Breast epithelium (tissue), 3 donors: ENCODE data around the gene ENDOV.

Experiments
- POLR2A ChIP-seq: fragments of 450-650 bp; IDR thresholded peaks from one replicate; pipeline ENCODE4 v1.6.1; 2016; ENCODE audit warnings: antibody characterized with exemption, mild to moderate bottlenecking, moderate library complexity
- POLR2AphosphoS5 ChIP-seq, 3 donors: sonication (generic); formaldehyde crosslinking; IDR thresholded peaks; one replicate each; pipeline ENCODE4 v1.6.1; 2017; ENCODE audit warnings: antibody characterized with exemption in 3 of 3
- TF ChIP-seq, protein P1 (sequence below), 3 donors: fragments of 450-650 bp; IDR thresholded peaks; one replicate each; pipeline ENCODE4 v1.5.1; 2016 to 2017; ENCODE audit warnings: antibody characterized with exemption in 3 of 3, mild to moderate bottlenecking in 3 of 3, moderate library complexity in 3 of 3

DNA sequence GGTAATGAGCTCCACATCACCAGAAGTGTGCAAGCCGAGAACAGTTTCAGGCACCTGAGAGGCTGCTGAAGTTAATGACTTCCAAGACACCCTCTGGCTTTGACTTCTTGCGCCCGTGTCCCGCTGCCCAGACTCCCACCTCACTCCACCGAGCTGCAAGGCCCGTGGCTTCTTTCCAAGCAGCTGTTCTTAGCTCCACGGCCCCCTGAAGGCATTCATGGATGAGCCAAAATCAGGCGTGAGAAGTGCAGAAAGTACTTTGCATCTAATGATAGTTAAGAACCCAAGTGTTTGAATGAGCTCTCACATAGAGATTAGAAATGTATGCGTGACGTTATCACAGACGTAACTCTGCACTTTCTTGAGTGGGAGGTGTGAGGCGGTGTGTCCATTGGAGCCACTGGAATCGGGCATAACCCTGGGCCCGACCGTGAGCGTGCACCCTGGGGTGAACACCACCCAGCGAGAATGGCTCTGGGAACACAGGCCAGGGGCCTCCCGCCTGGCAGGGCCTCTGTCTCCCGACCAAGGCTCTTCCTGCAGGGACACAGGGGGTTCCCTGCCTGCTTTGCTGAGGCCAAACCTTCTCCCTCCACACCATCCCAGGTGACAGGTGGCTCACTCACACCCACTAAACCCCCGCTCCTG, 50.5 kb downstream of the ENDOV start:
- no peak for TF ChIP-seq POLR2A
- TF ChIP-seq, protein P1, sequence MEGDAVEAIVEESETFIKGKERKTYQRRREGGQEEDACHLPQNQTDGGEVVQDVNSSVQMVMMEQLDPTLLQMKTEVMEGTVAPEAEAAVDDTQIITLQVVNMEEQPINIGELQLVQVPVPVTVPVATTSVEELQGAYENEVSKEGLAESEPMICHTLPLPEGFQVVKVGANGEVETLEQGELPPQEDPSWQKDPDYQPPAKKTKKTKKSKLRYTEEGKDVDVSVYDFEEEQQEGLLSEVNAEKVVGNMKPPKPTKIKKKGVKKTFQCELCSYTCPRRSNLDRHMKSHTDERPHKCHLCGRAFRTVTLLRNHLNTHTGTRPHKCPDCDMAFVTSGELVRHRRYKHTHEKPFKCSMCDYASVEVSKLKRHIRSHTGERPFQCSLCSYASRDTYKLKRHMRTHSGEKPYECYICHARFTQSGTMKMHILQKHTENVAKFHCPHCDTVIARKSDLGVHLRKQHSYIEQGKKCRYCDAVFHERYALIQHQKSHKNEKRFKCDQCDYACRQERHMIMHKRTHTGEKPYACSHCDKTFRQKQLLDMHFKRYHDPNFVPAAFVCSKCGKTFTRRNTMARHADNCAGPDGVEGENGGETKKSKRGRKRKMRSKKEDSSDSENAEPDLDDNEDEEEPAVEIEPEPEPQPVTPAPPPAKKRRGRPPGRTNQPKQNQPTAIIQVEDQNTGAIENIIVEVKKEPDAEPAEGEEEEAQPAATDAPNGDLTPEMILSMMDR (IDR thresholded peaks at IDR 0.05) = no peak
- no peak for TF ChIP-seq POLR2AphosphoS5 (IDR thresholded peaks at IDR 0.05)
